Caco-2 (cell line): ENCODE data around the gene FASN. TPM values are rescaled to one million over a fixed set of nuclear protein-coding genes. Genes with fewer than 3 reads are reported as not detected.
"Not testable (repeated sequence)": the region's sequence is repeated elsewhere in the genome, so short reads cannot be mapped to it uniquely, and the experiment has no call there.

ENCODE experiments used
- BruUV-seq: library from RNA; stranded (reverse); fragments of 400-500 nt; replicated peaks from 2 replicates; lab custom pipeline; 2021; lab: Mats Ljungman, UMichigan
- CTCF ChIA-PET: fragments of 300-600 bp; sonication (Branson Sonifier 250); formaldehyde crosslinking; loops from one replicate; lab custom pipeline; 2022; ENCODE audit warnings: antibody characterized with exemption; lab: Charles Lee
- POLR2A ChIA-PET: fragments of 300-600 bp; sonication (Branson Sonifier 250); formaldehyde crosslinking; loops from one replicate; lab custom pipeline; 2022; ENCODE audit warnings: antibody characterized with exemption; lab: Charles Lee
- DNase-seq, 2 experiments: peaks; one replicate each; pipeline versions ENCODE4 v3.0.0 to v3.0.0-alpha.2; 2020 to 2022
- H3K27me3 ChIP-seq: replicated peaks from 2 replicates; pipeline ENCODE4 v1.6.0; 2011; ENCODE audit warnings: low read length; ENCODE audit not compliant: control insufficient read depth, insufficient read depth
- H3K36me3 ChIP-seq: 2 replicates; pipeline ENCODE4 v1.5.1; 2011; ENCODE audit warnings: low read length; ENCODE audit not compliant: control insufficient read depth, insufficient read depth
- H3K4me1 ChIP-seq: fragments of 250-450 bp; sonication (Bioruptor Pico); 2 replicates; pipeline ENCODE4 v1.5.1; 2020; ENCODE audit warnings: mild to moderate bottlenecking
- H3K4me3 ChIP-seq: 2 replicates; pipeline ENCODE4 v1.5.1; 2011; ENCODE audit warnings: low read depth, mild to moderate bottlenecking, control low read depth, low read length
- H3K9me3 ChIP-seq: fragments of 250-450 bp; sonication (Bioruptor Pico); 2 replicates; pipeline ENCODE4 v1.5.1; 2020; ENCODE audit warnings: mild to moderate bottlenecking, moderate library complexity
- H3K27ac Mint-ChIP-seq: one replicate; pipeline ENCODE4 v1.8.0; 2022; ENCODE audit warnings: mixed read lengths; ENCODE audit not compliant: unreplicated experiment
- H3K27me3 Mint-ChIP-seq: one replicate; pipeline ENCODE4 v1.8.0; 2022; ENCODE audit warnings: mixed read lengths; ENCODE audit not compliant: insufficient read depth, unreplicated experiment
- H3K36me3 Mint-ChIP-seq: one replicate; pipeline ENCODE4 v1.8.0; 2022; ENCODE audit warnings: mild to moderate bottlenecking, mixed read lengths; ENCODE audit not compliant: insufficient read depth, unreplicated experiment
- H3K4me1 Mint-ChIP-seq: one replicate; pipeline ENCODE4 v1.8.0; 2022; ENCODE audit warnings: low read depth, mixed read lengths; ENCODE audit not compliant: unreplicated experiment
- H3K4me3 Mint-ChIP-seq: one replicate; pipeline ENCODE4 v1.8.0; 2022; ENCODE audit warnings: mild to moderate bottlenecking, moderate library complexity, mixed read lengths; ENCODE audit not compliant: unreplicated experiment
- H3K9me3 Mint-ChIP-seq: one replicate; pipeline ENCODE4 v1.8.0; 2022; ENCODE audit warnings: mixed read lengths; ENCODE audit not compliant: unreplicated experiment
- CTCF ChIP-seq, 2 experiments: fragments of 200-600 bp in 1 of 2; IDR thresholded peaks; 1 replicate in 1 of 2; 2 replicates in 1 of 2; pipeline versions ENCODE4 v1.5.1 to v1.8.0; 2011 to 2022; ENCODE audit warnings: antibody characterized with exemption in 1 of 2, control low read depth in 1 of 2, inconsistent platforms in 1 of 2, low read depth in 1 of 2, low read length in 1 of 2, mild to moderate bottlenecking in 1 of 2, moderate library complexity in 1 of 2; ENCODE audit not compliant: insufficient read depth in 1 of 2, severe bottlenecking in 1 of 2, unreplicated experiment in 1 of 2
- intact Hi-C: fragments of 100-400 bp; cut with micrococcal nuclease; formaldehyde crosslinking; loops from one replicate; pipeline ENCODE4 v1.10.0; 2022; ENCODE audit not compliant: unreplicated experiment
- total RNA-seq: library from RNA; stranded (reverse); gene quantifications from 2 replicates; pipeline ENCODE4 v1.2.3, GENCODE V29; 2022

Gene FASN
- total RNA-seq, 1 experiment from 2014 or later, result 330 TPM

- H3K27me3 ChIP-seq, result no peaks in the 10 kb centered on the region
- H3K9me3 Mint-ChIP-seq, result peaks cover 9% of the 10 kb centered on the region
- no peak overlapping the region for H3K4me3 Mint-ChIP-seq
- no peak overlapping the region for H3K27ac Mint-ChIP-seq
- no peak overlapping the region for H3K4me3 ChIP-seq
- no peaks in the 10 kb centered on the region; the same call in 1 of the 2 replicates for H3K36me3 ChIP-seq
- intact Hi-C loops, result no loop called here
- H3K27me3 Mint-ChIP-seq, result no peaks in the 10 kb centered on the region
- no peaks in the 10 kb centered on the region for H3K9me3 ChIP-seq
- ChIA-PET CTCF (interaction anchor here (1.5 kb wide), 1 partner anchor 17 kb away, joined by 3 read pairs; the partner anchor contains the start of genes CENPX and LRRC45), POLR2A (no interaction called here)
- H3K4me1 Mint-ChIP-seq, result peaks cover 5% of the 10 kb centered on the region
- no peak for TF ChIP-seq CTCF (IDR thresholded peaks at IDR 0.05; ENCODE audit: insufficient read depth in 1 of 2, low read depth in 1 of 2, low read length in 1 of 2, severe bottlenecking in 1 of 2, unreplicated experiment in 1 of 2)
- no TSS peak for BruUV-seq
- peaks cover 14% of the 10 kb centered on the region for H3K4me1 ChIP-seq
- no peak for DNase-seq
- peaks cover 15% of the 10 kb centered on the region for H3K36me3 Mint-ChIP-seq
Observed at GRCh38 chr17:82039695-82040299, 58.2 kb downstream of the FASN start.

DNA sequence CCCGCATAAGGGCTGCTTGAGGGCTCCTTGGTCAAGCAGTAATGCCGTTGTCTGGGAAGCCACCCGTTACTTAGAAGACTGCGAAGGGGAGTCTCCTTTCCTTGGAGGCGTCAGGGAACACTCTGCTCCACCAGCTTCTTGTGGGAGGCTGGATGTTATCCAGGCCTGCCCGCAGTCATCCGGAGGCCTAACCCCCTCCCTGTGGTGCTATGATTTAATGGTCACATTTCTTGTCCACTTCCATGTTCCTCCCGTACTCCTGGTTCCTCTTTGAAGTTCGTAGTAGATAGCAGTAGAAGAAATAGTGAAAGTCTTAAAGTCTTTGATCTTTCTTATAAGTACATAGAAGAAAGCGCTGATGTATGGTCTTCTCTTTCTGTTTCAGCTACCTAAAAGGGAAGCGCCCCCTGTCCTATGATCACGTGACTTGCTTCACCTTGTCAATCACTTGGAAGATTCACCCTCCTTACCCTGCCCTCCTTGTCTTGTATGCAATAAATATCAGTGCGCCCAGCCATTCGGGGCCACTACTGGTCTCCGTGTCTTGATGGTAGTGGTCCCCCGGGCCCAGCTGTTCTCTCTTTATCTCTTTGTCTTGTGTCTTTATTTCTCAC is 59.1 kb downstream of the FASN start:
- CTCF ChIA-PET, result interaction anchor here (1.5 kb wide), 1 partner anchor 16 kb away, joined by 3 read pairs; the partner anchor contains the start of genes CENPX and LRRC45
- intact Hi-C loops, H3K27ac Mint-ChIP-seq, H3K9me3 Mint-ChIP-seq, H3K36me3 ChIP-seq, BruUV-seq, H3K27me3 ChIP-seq, H3K4me3 ChIP-seq, DNase-seq, POLR2A ChIA-PET, H3K4me3 Mint-ChIP-seq, H3K9me3 ChIP-seq, H3K27me3 Mint-ChIP-seq, H3K4me1 Mint-ChIP-seq: not testable (repeated sequence)
- H3K36me3 Mint-ChIP-seq, result peaks cover 15% of the 10 kb centered on the region
- H3K4me1 ChIP-seq, result peaks cover 14% of the 10 kb centered on the region

- peaks cover 9% of the 10 kb centered on the region for H3K9me3 Mint-ChIP-seq
- H3K27ac Mint-ChIP-seq, result peak overlapping the region; percentile 91
- Histone ChIP-seq H3K27me3 (no peaks in the 10 kb centered on the region), H3K4me3 (peak overlapping the region; percentile 5), H3K36me3 (no peaks in the 10 kb centered on the region; the same call in 1 of the 2 replicates), H3K4me1 (peaks cover 18% of the 10 kb centered on the region), H3K9me3 (no peaks in the 10 kb centered on the region)
- H3K36me3 Mint-ChIP-seq, result peaks cover 18% of the 10 kb centered on the region
- TF ChIP-seq CTCF (IDR thresholded peaks at IDR 0.05; ENCODE audit: insufficient read depth in 1 of 2, low read depth in 1 of 2, low read length in 1 of 2, severe bottlenecking in 1 of 2, unreplicated experiment in 1 of 2), result no peak
- H3K4me3 Mint-ChIP-seq, result peak overlapping the region; percentile 86
- H3K4me1 Mint-ChIP-seq, result peaks cover 5% of the 10 kb centered on the region
- DNase-seq, result no peak
- ChIA-PET CTCF (interaction anchor here (0.6 to 2.4 kb wide), 19 partner anchors 14 to 230 kb away, joined by 3 to 42 read pairs (median 4); partner anchors contain the start of genes ALYREF, CENPX, FASN and GPS1), POLR2A (interaction anchor here (0.5 to 1.6 kb wide), 20 partner anchors 13 to 524 kb away, joined by 3 to 51 read pairs (median 4); partner anchors contain the start of genes CENPX, FASN, LRRC45 and NOTUM)
- H3K27me3 Mint-ChIP-seq, result no peaks in the 10 kb centered on the region
- BruUV-seq, result no TSS peak
- intact Hi-C loops, result loop anchor here (1.0 to 2.0 kb wide), 2 partner anchors 13 to 61 kb away; partner anchors contain the start of genes FASN, GPS1 and RFNG
Observed at GRCh38 chr17:82037889-82038195, 60.2 kb downstream of the FASN start.
